Measurements from ENCODE around the gene TUSC2. TPM values are rescaled to one million over a fixed set of nuclear protein-coding genes. Genes with fewer than 3 reads are reported as not detected.

TUSC2 gene
- total and polyA plus RNA-seq, 2 of the 8 experiments (the other 6 are each of a cell fraction or from before 2014, with no cell fraction given): 33.3 to 65.4 TPM

- no peak overlapping the region for H3K9ac ChIP-seq (replicated peaks in 1 of 4; ENCODE audit: extremely low read depth in 1 of 4, low read depth in 3 of 4, low read length in 3 of 4)
- WGBS, 2 experiments (ENCODE audit: extremely low coverage in 1 of 2, insufficient coverage in 1 of 2, insufficient read length in 1 of 2, insufficient replicate concordance in 2 of 2, low coverage in 1 of 2, low lambda C conversion rate in 2 of 2, missing lambda C conversion rate in 1 of 2): 94% methylated on average over 19 of the region's 19 CpGs; no CpG with 5 or more reads in 1 of the 2 experiments
- TF ChIP-seq CREB1 (IDR thresholded peaks at IDR 0.05): no peak
- TF ChIP-seq ZNF274 (IDR thresholded peaks at IDR 0.05; ENCODE audit: borderline replicate concordance, extremely low read depth, low read length): no peak
- no peak for TF ChIP-seq MAFK (IDR thresholded peaks at IDR 0.05; ENCODE audit: low read depth, low read length)
- no peak for TF ChIP-seq EP300 (IDR thresholded peaks at IDR 0.05; ENCODE audit: borderline replicate concordance in 1 of 2, low read depth in 2 of 2, low read length in 2 of 2)
These were observed 3.4 kb upstream of the TUSC2 start for GRCh38 chr3:50331364-50331907.

More at GRCh38 chr3:50331364-50331907, 3.4 kb upstream of the TUSC2 start:
- Histone ChIP-seq H2BK20ac (ENCODE audit: low read length) (no peak overlapping the region), H4K91ac (replicated peaks; ENCODE audit: insufficient read length, low read length) (no peak overlapping the region), H3K36me3 (ENCODE audit: control insufficient read depth in 2 of 4, insufficient read depth in 4 of 4, low read length in 3 of 4) (peaks cover 4 to 24% (median 20%) of the 10 kb centered on the region in 4 experiments; a peak in 7 of 8 replicates), H3K4me1 (replicated peaks in 1 of 4; ENCODE audit: control insufficient read depth in 3 of 4, insufficient read depth in 4 of 4, low read length in 3 of 4) (peaks cover 0 to 8% (median 6%) of the 10 kb centered on the region in 4 experiments; a peak in 3 of 7 replicates), H3K4me2 (ENCODE audit: insufficient read depth in 1 of 2, low read depth in 2 of 2, low read length in 2 of 2) (no peak overlapping the region), H3K23ac (ENCODE audit: insufficient read length) (no peak overlapping the region), H3K79me1 (ENCODE audit: low read depth, low read length) (peaks cover 11% of the 10 kb centered on the region; the same call in 1 of the 2 replicates), H3K9me3 (ENCODE audit: insufficient read depth in 2 of 2, low read depth in 1 of 2, low read length in 1 of 2) (no peaks in the 10 kb centered on the region), H3K79me2 (ENCODE audit: control insufficient read depth in 1 of 2, insufficient read depth in 2 of 2, low read length in 2 of 2) (peaks cover 0 to 36% of the 10 kb centered on the region in 2 experiments; a peak in 2 of 4 replicates), H3K4me3 (ENCODE audit: extremely low read depth in 1 of 4, insufficient read depth in 2 of 4, low read depth in 3 of 4, low read length in 4 of 4) (no peak overlapping the region), H3K56ac (replicated peaks; ENCODE audit: insufficient read length, low read depth, low read length) (no peak overlapping the region), H2AFZ (ENCODE audit: low read length) (no peak overlapping the region), H2BK12ac (ENCODE audit: low read depth, low read length) (no peak overlapping the region), H3K27ac (ENCODE audit: low read depth, low read length) (no peak overlapping the region), H2BK5ac (ENCODE audit: low read depth, low read length) (no peak overlapping the region), H2BK120ac (replicated peaks; ENCODE audit: low read depth, low read length) (no peak overlapping the region), H3K4ac (replicated peaks; ENCODE audit: insufficient read length, low read depth, low read length) (no peak overlapping the region), H2AK5ac (ENCODE audit: low read depth, low read length) (no peak overlapping the region), H2BK15ac (ENCODE audit: low read length) (no peak overlapping the region), H3K23me2 (ENCODE audit: low read depth, low read length) (peaks cover 14% of the 10 kb centered on the region), H3K14ac (ENCODE audit: insufficient read length) (no peak overlapping the region), H3K18ac (ENCODE audit: extremely low read depth, low read length) (no peak overlapping the region), H4K5ac (ENCODE audit: insufficient read length, low read depth, low read length) (no peak overlapping the region), H4K20me1 (replicated peaks in 1 of 2; ENCODE audit: control insufficient read depth in 1 of 2, insufficient read depth in 2 of 2, low read length in 2 of 2) (peaks cover 8 to 14% of the 10 kb centered on the region in 2 experiments), H3K27me3 (replicated peaks in 1 of 4; ENCODE audit: control insufficient read depth in 3 of 4, extremely low read depth in 1 of 4, insufficient read depth in 3 of 4, low read length in 3 of 4) (no peaks in the 10 kb centered on the region), H4K8ac (ENCODE audit: extremely low read depth, insufficient read depth, low read length) (no peak overlapping the region)
- no peak for FAIRE-seq
- no peak for DNase-seq (ENCODE audit: low read depth in 1 of 2, low spot score in 2 of 2)
- ChIA-PET POLR2A (ENCODE audit: partially characterized antibody) (interaction anchor here (0.8 to 6.4 kb wide), 4 partner anchors 9 to 36 kb away, joined by 3 to 36 read pairs (median 10); partner anchors contain the start of genes HYAL2 and RASSF1), CTCF (ENCODE audit: partially characterized antibody) (interaction anchor here (1.1 to 1.5 kb wide), 3 partner anchors 10 to 16 kb away, joined by 3 to 4 read pairs (median 3); partner anchors contain the start of gene RASSF1)
